NCI-H345 (cell line): Measurements from ENCODE around the gene SKAP1.
"Not testable (repeated sequence)": the region's sequence is repeated elsewhere in the genome, so short reads cannot be mapped to it uniquely, and the experiment has no call there.

Experiments used
- DNase-seq: peaks from one replicate; lab custom pipeline; 2025; lab: John Stamatoyannopoulos, UW

The SKAP1 gene

GRCh38 chr17:48412841-48413240, 17.2 kb downstream of the SKAP1 start:
- no peak for DNase-seq

DNA sequence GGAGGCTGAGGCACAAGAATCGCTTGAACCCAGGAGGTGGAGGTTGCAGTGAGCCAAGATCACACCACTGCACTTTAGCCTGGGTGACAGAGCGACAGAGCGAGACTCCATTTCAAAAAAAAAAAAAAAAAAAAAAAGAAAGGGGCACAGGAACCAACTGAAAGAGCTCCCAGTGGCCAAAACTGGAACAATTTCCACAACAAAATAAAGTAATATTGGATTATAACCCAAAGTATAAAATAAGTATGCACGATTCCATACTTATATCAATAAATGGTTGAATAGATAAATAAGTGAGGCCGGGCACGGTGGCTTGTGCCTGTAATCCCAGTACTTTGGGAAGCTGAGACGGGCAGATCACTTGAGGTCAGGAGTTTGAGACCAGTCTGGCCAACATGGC, 19.2 kb downstream of the SKAP1 start:
- DNase-seq = not testable (repeated sequence)

GRCh38 chr17:48409607-48410006, 20.4 kb downstream of the SKAP1 start:
- DNase-seq = no peak

DNA sequence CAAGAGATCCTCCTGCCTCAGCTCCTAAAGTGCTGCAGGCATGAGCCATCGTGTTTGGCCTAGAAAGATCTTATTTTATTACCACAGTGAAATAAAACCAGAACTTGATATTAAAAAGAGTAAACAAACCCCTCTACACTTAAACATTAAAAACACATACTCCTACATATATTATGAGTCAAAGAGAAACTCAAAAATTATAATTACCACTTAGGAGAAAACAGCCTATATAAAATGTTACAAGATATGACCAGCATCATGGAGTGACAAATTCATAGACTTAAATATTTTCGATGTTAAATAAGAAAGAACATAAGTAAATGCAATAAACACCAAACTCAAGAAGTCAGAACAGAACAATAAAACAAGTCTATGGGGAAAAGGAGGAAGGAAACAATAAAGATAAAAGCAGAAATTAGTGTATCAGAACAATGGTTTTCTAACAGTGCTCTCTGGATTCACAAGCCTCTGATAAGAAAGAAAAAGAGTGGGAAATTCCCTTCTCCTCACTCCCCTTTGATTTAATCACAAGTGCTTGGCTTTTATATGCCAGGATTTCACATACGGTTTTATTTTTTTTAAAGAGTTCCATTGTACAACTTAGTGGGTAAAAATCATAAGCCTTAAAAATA, 23.0 kb downstream of the SKAP1 start:
- DNase-seq = no peak

- DNase-seq = no peak
Observed at GRCh38 chr17:48394821-48395220, 35.2 kb downstream of the SKAP1 start.

DNA sequence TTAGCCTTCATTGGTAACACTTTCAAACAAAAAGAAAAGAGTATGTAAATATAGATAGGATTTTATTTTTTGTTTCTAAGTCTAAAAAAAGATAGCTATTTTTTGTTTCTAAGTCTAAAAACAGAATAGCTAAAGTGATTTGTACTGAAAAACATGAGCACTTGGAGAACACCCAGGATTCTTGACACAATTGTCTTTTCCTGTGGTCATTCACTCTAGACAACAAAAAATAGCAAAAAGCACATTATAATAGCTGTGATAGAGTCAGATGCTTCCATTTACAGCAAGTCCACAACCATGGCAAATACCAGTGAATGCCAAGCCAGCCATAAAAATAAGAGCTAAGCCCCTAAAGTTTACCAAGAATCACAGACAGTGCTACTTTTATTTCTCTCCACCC, 36.7 kb downstream of the SKAP1 start:
- DNase-seq = no peak

DNA sequence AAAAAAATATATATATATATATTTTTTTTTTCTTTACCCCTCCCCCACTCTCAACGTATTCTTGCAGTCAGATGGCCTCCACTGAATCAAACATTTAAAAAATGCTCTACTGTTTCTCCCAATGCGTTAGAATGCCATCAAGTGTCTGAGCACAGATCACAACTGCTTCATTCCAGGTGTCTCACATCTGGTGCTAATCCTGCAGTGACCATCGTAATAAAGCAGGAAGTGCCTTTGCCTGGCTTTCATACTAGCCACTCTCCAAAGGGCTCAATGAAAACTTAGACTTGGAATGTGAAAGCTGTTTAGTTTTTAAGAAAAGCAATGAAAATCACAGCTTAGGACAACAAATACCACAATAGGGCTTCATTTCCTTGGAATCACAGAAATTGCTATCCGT, 37.2 kb downstream of the SKAP1 start:
- no peak for DNase-seq

- no peak for DNase-seq
Observed at GRCh38 chr17:48391444-48391843, 38.6 kb downstream of the SKAP1 start.

DNA sequence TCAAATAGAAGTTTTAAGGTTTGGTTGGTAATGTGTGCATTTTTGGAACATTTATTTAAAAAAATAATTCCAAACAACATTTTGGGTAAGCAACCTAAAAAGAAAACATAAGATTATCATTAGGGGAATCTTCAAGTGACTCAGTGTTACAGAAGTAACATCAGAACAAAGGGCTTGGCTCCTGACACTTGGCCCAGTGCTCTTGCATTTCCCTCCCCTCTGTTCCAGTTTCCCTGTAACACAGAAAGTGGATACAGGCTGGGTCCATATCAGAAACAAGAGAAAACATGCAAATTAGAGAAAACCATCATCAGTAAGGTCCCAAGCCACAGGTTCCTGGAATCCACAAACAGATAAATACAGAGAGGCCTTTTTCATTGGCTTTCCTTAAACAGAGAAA, 40.1 kb downstream of the SKAP1 start:
- no peak for DNase-seq

DNA sequence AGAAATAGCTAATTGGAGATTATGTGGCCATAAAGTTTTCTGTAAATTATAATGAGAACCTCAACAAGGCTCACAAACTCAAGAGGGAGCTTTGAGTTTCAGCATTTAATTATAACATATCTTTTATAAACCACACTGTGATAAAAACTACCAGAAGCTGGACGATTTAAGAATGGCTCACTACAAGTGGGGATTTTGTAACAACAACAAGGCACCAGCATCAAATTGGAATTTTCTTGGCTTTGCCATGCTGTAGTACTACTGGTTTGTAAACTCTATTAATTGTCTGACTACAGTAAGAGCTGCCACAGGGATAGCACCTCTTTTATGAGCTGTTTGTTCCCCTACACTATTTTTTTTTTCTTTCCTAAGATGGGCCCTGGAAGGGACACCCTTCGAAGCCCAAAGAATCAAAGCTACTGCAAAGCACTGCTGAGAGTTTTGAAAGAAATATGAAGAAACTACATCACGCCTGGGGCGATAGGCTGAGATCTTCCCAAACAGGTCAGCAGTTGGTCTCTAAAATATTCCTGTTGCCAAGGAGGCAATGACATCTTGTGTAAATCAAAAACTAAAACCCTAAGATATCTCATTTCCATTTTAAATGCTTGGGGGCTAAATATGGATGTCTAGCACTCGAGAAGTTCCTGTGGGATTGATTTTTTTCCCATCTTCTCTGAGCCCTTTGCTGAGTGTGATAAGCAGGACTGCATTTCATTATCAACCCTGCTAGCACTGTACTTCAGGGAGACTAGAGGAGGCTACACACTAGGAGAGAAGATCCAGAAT, 40.9 kb downstream of the SKAP1 start:
- no peak for DNase-seq

DNA sequence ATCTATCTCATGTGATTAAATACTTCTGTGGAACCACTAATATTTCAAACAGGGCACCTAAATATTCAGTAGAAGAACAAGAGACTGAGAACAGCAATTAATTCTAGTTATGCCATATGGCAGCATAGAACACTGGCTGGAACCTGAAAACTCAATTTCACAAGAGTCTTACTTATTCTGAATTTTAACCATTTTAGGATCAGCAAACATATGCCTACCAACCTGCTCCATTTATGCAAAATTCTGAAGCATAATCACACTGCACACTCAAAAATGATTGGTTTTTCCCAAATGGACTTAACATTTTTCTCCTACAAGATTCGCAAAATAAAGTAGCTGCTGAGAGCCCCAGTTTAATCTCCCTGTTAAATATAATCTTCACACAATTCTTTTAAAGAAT, 43.2 kb downstream of the SKAP1 start:
- no peak for DNase-seq

DNA sequence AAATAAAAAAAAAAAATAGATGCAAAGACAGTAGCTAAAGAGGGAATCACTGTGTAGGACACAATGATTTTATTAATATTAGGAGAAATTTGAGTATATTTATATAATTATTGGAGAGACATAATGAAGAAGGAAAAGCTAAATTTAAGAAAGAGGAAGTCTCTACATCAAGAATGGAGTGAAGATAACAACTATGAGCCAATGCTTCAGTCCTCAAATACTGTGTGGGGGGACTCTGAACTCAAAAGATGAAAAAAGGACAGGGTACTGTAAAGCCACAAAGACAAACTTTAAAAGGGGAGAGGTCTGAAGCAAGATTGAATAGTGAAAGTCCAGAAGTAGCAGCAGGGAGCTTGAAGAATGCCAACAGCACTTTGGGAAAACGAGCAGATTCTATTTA, 44.7 kb downstream of the SKAP1 start:
- DNase-seq = no peak

DNA sequence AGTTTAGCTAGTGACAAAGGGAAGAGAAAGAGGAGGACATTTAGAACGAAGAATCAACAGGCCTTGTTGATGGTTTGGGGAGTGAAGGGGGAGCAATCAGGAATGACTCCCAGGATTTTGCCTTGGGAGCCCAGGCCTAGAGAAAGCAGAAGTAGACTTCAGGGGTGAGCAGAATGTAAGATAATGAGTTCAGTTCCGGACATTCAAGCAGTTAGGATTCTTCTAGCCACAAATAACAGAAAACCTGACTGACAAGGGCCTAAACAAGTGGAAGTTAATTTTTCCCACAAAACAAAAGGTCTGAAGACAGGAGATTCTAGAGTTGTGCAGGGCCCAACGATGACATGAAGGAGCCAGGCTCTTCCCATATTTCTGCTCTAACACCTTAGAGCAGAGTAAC, 45.9 kb downstream of the SKAP1 start:
- DNase-seq = no peak

DNA sequence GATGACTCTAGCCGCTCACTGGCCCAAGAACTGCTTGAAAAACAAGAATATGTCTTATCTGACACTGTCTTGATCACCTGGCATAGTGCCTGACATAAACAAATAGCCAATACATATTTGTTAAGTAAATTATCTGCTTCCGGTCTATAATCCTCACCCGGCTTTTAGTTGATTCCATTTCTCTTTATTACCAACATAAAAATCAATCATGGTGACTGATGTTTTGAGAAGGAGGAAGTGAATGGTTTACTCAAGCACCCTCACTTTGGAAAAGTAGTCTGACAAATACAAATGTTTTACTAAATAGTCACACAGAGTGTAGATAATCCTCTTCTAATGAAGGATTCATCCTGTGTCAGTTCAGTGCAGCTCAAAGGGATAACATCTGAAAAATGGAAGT, 47.0 kb downstream of the SKAP1 start:
- DNase-seq = no peak

DNA sequence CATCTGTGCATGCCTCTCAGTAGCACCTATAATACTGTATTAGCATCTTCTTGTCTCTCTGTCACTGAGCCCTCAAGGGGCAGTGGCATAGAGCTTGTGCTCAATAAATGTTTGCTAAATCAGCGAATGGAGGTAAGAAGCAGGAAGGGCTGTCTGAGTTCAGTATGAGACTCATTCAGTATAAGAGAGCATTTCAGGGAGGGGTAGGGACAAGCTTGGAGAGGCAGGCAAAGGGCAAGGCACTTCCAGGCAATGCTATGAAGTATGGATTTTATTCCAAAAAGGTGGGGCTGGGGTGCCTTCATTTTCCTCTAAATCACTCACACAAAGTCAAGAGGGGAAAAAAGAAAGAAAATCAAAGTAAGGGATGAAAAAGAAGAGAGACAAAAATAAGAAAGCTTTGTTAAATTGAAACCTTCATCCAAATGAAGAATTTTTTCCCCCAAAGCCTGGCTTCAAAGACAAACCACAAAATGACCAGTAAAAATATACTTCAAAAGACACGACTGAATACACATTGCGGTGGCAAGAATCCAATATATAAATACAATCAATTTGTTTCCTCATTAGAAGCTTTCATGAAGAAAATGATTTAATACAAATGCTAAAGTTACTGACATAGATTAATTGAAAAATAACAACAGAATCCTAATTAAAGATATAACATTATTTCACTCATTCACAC, 51.2 kb downstream of the SKAP1 start:
- DNase-seq = no peak

DNA sequence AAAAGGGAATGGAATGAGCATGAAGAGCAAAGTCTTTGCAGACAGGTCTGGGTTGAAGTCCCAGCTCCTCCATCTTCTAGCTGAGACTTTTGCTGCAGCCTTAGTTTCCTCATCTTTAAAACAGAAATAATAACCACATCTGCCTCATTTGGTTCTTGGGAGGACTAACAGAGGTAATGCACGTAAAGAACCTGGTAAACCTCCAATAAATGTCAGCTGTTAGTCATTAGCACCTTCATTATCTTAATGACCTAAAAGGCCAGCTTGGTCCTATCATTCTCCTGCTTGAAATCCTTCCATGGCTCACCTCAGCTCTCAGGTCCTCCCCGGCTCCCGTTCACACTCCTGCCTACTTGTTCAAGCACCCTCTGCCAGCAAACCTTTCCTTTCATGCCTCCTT, 51.8 kb downstream of the SKAP1 start:
- DNase-seq = no peak

DNA sequence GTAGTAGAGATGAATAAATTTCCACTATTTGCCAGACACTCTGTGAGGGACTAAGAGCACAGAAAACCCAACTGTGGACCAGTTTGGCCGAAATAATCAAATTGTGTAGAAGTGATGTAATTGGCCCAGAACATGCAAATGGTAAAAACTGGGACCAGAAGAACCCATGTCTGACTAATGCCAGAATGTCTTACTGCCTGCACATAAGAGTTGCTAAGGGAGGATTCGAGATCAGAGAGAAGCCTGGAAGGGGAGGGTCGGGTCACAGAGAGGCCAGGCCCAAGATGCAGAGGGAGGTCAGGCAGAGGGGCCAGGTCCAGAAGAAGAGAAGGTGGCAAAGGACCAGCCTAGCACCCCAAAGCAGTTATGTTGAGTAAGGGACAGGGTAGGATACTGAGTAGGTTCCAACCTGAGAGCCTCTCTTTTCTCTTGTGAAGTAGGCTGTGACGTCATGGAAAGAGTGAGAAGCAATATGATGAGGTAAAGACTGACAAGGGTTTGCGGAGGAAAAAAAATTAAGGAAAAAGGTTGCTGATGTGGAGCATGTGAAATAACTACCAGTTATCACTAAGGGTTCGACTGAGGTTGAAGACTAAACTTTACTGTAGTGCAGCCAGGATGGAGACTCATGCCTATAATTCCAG, 53.2 kb downstream of the SKAP1 start:
- no peak for DNase-seq

DNA sequence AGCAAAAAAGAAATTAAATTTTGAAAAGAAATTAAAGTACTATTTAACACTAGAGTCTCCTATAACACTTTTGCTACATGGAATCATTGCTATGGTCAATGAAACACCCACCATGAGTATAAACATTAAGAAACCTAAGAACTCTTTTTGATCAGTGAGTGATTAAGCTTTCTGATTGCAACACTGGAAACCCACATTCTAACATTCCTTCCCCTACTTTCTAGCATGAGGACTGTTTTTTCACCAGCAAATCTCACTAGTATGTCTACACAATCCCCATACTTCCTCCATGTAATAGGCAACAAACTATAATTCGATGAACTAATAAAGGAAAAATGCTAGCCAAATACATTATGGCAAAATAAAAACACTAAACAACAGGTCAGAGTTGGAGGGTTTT, 54.7 kb downstream of the SKAP1 start:
- DNase-seq = no peak

- DNase-seq = peak; percentile 37
Observed at GRCh38 chr17:48374650-48375230, 55.3 kb downstream of the SKAP1 start.

DNA sequence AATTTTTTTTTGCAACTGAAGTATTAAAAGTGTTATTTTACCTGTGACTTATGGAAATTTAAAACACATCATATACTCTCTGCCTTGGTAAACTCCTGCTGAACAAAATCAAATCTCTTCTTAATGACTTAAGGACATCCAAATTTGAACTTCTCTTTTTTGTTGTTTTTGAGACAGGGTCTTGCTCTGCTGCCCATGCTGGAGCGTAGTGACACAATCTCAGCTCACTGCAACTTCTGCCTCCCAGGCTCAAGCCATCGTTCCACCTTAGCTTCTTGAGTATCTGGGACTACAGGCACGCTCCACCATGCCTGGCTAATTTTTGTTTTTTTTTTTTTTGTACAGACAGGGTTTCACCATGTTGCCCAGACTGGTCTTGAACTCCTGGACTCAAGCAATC, 56.1 kb downstream of the SKAP1 start:
- no peak for DNase-seq

GRCh38 chr17:48373130-48373830, 56.7 kb downstream of the SKAP1 start:
- no peak for DNase-seq

DNA sequence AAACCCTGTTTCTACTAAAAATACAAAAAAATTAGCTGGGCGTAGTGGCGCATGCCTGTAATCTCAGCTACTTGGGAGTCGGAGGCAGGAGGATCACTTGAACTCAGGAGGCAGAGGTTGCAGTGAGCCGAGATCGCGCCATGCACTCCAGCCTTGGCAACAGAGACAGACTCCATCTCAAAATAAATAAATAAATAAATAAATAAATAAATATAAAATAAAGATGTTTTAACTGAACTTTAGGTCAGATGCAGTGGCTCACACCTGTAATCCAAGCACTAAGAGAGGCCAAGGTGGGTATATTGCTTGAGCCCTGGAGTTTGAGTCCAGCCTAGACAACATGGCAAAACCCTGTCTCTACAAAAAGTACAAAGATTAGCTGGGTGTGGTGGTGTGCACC, 61.0 kb downstream of the SKAP1 start:
- not testable (repeated sequence) for DNase-seq
